ENCODE data around the gene TRAF1. TPM values are rescaled to one million over a fixed set of nuclear protein-coding genes. Genes with fewer than 3 reads are reported as not detected.

Gene TRAF1
- total and polyA plus RNA-seq, 10 of the 15 experiments (the other 5 are each of a cell fraction or from before 2014, with no cell fraction given), result 13.8 to 163 (median 128) TPM

DNA sequence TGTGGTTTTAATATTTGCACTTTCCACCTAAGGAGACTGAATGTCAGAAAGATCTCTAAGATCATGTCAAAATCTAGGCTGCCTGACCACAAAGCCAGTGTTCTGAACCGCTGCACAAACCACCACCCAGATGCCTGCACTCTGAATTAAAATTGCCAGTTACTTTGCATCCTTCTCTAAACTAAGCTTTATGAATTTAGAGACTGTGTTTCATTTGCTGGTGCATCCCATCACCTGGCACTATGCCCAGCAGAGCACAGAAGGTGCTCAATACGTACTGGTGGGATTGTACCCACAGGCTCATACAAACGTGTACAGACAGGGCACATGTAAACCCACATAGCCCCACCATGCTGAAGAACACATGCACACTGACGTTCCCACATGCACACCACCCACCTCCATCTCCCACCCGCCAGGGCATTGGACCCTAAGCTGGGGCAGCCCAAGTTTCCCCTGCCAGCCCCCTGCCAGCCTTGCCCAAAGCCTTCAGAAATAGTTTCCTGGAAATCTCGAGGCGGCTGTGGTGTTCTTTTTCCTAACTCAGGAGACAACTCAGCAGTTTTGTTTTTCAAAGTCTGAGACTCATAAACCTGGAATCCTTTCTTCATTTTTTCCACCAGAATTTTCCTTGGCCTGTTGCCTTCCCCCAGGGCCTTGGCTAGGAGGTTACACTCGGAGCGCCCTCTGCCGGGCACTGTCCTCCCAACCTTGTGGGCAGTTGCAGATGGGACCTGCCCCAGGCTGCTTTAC lies 9.6 kb upstream of the TRAF1 start (continued):
- TF ChIP-seq FOS (IDR thresholded peaks at IDR 0.05; ENCODE audit: borderline replicate concordance, extremely low read depth, insufficient read length), result no peak
- TF ChIP-seq, protein P1, sequence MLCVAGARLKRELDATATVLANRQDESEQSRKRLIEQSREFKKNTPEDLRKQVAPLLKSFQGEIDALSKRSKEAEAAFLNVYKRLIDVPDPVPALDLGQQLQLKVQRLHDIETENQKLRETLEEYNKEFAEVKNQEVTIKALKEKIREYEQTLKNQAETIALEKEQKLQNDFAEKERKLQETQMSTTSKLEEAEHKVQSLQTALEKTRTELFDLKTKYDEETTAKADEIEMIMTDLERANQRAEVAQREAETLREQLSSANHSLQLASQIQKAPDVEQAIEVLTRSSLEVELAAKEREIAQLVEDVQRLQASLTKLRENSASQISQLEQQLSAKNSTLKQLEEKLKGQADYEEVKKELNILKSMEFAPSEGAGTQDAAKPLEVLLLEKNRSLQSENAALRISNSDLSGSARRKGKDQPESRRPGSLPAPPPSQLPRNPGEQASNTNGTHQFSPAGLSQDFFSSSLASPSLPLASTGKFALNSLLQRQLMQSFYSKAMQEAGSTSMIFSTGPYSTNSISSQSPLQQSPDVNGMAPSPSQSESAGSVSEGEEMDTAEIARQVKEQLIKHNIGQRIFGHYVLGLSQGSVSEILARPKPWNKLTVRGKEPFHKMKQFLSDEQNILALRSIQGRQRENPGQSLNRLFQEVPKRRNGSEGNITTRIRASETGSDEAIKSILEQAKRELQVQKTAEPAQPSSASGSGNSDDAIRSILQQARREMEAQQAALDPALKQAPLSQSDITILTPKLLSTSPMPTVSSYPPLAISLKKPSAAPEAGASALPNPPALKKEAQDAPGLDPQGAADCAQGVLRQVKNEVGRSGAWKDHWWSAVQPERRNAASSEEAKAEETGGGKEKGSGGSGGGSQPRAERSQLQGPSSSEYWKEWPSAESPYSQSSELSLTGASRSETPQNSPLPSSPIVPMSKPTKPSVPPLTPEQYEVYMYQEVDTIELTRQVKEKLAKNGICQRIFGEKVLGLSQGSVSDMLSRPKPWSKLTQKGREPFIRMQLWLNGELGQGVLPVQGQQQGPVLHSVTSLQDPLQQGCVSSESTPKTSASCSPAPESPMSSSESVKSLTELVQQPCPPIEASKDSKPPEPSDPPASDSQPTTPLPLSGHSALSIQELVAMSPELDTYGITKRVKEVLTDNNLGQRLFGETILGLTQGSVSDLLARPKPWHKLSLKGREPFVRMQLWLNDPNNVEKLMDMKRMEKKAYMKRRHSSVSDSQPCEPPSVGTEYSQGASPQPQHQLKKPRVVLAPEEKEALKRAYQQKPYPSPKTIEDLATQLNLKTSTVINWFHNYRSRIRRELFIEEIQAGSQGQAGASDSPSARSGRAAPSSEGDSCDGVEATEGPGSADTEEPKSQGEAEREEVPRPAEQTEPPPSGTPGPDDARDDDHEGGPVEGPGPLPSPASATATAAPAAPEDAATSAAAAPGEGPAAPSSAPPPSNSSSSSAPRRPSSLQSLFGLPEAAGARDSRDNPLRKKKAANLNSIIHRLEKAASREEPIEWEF (IDR thresholded peaks at IDR 0.05; ENCODE audit: insufficient replicate concordance, low read depth, low read length), result no peak
- TF ChIP-seq NFYA (IDR thresholded peaks at IDR 0.05; ENCODE audit: borderline replicate concordance, low read depth, low read length), result no peak
- no peak for TF ChIP-seq ATF7 (IDR thresholded peaks at IDR 0.05; ENCODE audit: low read depth)
- TF ChIP-seq MXI1 (IDR thresholded peaks at IDR 0.05; ENCODE audit: low read depth, low read length), result no peak
- no peak for TF ChIP-seq SPI1 (IDR thresholded peaks at IDR 0.05; ENCODE audit: borderline replicate concordance, insufficient read depth, low read depth, low read length)
- TF ChIP-seq RCOR1 (conservative IDR thresholded peaks at IDR 0.05; ENCODE audit: low read depth, low read length), result no peak
- no peak; the same call in 1 of the 2 replicates for TF ChIP-seq LARP7 (IDR thresholded peaks at IDR 0.05)
- no peak for TF ChIP-seq ZNF24 (IDR thresholded peaks at IDR 0.05)
- no peak for TF ChIP-seq STAT1 (conservative IDR thresholded peaks at IDR 0.05)
- TF ChIP-seq CHD1 (IDR thresholded peaks at IDR 0.05; ENCODE audit: low read depth, low read length), result no peak
- TF ChIP-seq NFXL1 (IDR thresholded peaks at IDR 0.05; ENCODE audit: borderline replicate concordance), result no peak
- peak; percentile 72 for TF ChIP-seq IKZF1 (conservative IDR thresholded peaks at IDR 0.05)
- TF ChIP-seq ETV6 (conservative IDR thresholded peaks at IDR 0.05 in 1 of 2, IDR thresholded peaks at IDR 0.05 in 1 of 2; ENCODE audit: borderline replicate concordance in 1 of 2, low read depth in 1 of 2), result 0 out of 4 replicates have a peak, but pooled peaks of 1 of the 2 experiments have one; percentile 10
- no peak for TF ChIP-seq PAX8 (IDR thresholded peaks at IDR 0.05)
- TF ChIP-seq TCF3 (IDR thresholded peaks at IDR 0.05; ENCODE audit: borderline replicate concordance, insufficient read depth, low read depth, low read length), result no peak
- TF ChIP-seq, protein P2, sequence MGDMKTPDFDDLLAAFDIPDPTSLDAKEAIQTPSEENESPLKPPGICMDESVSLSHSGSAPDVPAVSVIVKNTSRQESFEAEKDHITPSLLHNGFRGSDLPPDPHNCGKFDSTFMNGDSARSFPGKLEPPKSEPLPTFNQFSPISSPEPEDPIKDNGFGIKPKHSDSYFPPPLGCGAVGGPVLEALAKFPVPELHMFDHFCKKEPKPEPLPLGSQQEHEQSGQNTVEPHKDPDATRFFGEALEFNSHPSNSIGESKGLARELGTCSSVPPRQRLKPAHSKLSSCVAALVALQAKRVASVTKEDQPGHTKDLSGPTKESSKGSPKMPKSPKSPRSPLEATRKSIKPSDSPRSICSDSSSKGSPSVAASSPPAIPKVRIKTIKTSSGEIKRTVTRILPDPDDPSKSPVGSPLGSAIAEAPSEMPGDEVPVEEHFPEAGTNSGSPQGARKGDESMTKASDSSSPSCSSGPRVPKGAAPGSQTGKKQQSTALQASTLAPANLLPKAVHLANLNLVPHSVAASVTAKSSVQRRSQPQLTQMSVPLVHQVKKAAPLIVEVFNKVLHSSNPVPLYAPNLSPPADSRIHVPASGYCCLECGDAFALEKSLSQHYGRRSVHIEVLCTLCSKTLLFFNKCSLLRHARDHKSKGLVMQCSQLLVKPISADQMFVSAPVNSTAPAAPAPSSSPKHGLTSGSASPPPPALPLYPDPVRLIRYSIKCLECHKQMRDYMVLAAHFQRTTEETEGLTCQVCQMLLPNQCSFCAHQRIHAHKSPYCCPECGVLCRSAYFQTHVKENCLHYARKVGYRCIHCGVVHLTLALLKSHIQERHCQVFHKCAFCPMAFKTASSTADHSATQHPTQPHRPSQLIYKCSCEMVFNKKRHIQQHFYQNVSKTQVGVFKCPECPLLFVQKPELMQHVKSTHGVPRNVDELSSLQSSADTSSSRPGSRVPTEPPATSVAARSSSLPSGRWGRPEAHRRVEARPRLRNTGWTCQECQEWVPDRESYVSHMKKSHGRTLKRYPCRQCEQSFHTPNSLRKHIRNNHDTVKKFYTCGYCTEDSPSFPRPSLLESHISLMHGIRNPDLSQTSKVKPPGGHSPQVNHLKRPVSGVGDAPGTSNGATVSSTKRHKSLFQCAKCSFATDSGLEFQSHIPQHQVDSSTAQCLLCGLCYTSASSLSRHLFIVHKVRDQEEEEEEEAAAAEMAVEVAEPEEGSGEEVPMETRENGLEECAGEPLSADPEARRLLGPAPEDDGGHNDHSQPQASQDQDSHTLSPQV (IDR thresholded peaks at IDR 0.05), result no peak
- TF ChIP-seq RBBP5 (conservative IDR thresholded peaks at IDR 0.05), result no peak
- peak; percentile 76 for TF ChIP-seq EED (IDR thresholded peaks at IDR 0.05; ENCODE audit: low read depth)
- no peak for TF ChIP-seq TCF7 (IDR thresholded peaks at IDR 0.05; ENCODE audit: borderline replicate concordance)
- no peak for TF ChIP-seq SUPT20H (IDR thresholded peaks at IDR 0.05; ENCODE audit: borderline replicate concordance, control insufficient read depth, low read depth, low read length)
- peak; percentile 33; the same call in 1 of the 2 replicates for TF ChIP-seq PAX5 (IDR thresholded peaks at IDR 0.05; ENCODE audit: borderline replicate concordance, low read depth, low read length)
